Measurements from ENCODE around the gene ATG9A. TPM values are rescaled to one million over a fixed set of nuclear protein-coding genes. Genes with fewer than 3 reads are reported as not detected.

The ATG9A gene
- total and polyA plus RNA-seq, 2 donors (not counting 3 experiments of a cell fraction or from before 2014, with no cell fraction given) = 65.5 to 95.0 TPM

GRCh38 chr2:219221957-219222518, 7.4 kb downstream of the ATG9A start:
- intact Hi-C loops (cut with micrococcal nuclease) = no loop called here
- peaks cover 3 to 46% of the 10 kb centered on the region in 2 experiments for H3K36me3 ChIP-seq (ENCODE audit: control insufficient read depth in 2 of 2, extremely low read depth in 1 of 2, insufficient read depth in 2 of 2, low read length in 2 of 2)
- H3K79me2 ChIP-seq (ENCODE audit: control insufficient read depth, insufficient read depth, low read length) = peaks cover 1% of the 10 kb centered on the region
- H4K20me1 ChIP-seq (replicated peaks; ENCODE audit: control insufficient read depth, extremely low read depth, insufficient read depth, low read length) = no peaks in the 10 kb centered on the region
- TF ChIP-seq POLR2AphosphoS5 (IDR thresholded peaks at IDR 0.05; ENCODE audit: insufficient read depth, low read depth, low read length) (no peak), FOS (IDR thresholded peaks at IDR 0.05; ENCODE audit: borderline replicate concordance, insufficient read depth, low read length) (no peak), MYC (IDR thresholded peaks at IDR 0.05; ENCODE audit: low read depth, low read length) (no peak), POLR2A (IDR thresholded peaks at IDR 0.05; ENCODE audit: low read depth, low read length) (no peak), GATA2 (IDR thresholded peaks at IDR 0.05; ENCODE audit: insufficient read depth, insufficient read length, low read depth, low read length) (no peak), JUN (IDR thresholded peaks at IDR 0.05; ENCODE audit: borderline replicate concordance, insufficient read depth, insufficient read length, low read depth) (no peak), EZH2 (IDR thresholded peaks at IDR 0.05; ENCODE audit: borderline replicate concordance, low read depth, low read length, severe bottlenecking) (no peak), MAX (IDR thresholded peaks at IDR 0.05; ENCODE audit: insufficient read depth, insufficient read length) (no peak), CTCF (IDR thresholded peaks at IDR 0.05; ENCODE audit: extremely low read depth in 1 of 2, insufficient read depth in 1 of 2, low read depth in 1 of 2, low read length in 2 of 2) (no peak)
- no peak for FAIRE-seq
- CTCF ChIA-PET = no interaction called here
- peaks cover 14% of the 10 kb centered on the region for H3K4me1 ChIP-seq (ENCODE audit: control insufficient read depth, extremely low read depth, insufficient read depth, low read length)
- no TSS peak for BruUV-seq (replicated peaks)
- no peak overlapping the region for H2AFZ ChIP-seq (ENCODE audit: low read depth, low read length)
- H3K4me2 ChIP-seq (ENCODE audit: insufficient read depth, low read length) = no peak overlapping the region
- POLR2A ChIA-PET = no interaction called here
- no peaks in the 10 kb centered on the region for H3K9me1 ChIP-seq (replicated peaks; ENCODE audit: control insufficient read depth, extremely low read depth, insufficient read depth, low read length)
- H3K27me3 ChIP-seq (ENCODE audit: control insufficient read depth in 2 of 2, insufficient read depth in 2 of 2, low read length in 2 of 2) = no peaks in the 10 kb centered on the region
- no peak overlapping the region for H3K4me3 ChIP-seq (replicated peaks in 1 of 3; ENCODE audit: insufficient read depth in 1 of 3, low read depth in 1 of 3, low read length in 3 of 3)
- dilution Hi-C loops (cut with MboI; ENCODE audit: extremely low pct_ligation_motif_present, low sequenced_read_pairs) = no loop called here
- no peak overlapping the region for H3K9ac ChIP-seq (replicated peaks; ENCODE audit: extremely low read depth, insufficient read depth, low read length)
- no peak overlapping the region for H3K27ac ChIP-seq (ENCODE audit: insufficient read depth, low read depth, low read length)
- DNase-seq (ENCODE audit: low read depth, low spot score) = no peak
- H3K9me3 ChIP-seq (replicated peaks; ENCODE audit: control insufficient read depth, insufficient read depth, low read length) = no peaks in the 10 kb centered on the region

All from endothelial cell of umbilical vein (primary cell).